Right hindlimb (tissue), 1 donor: ENCODE data around the gene PGLYRP3.
"Not testable (repeated sequence)": the region's sequence is repeated elsewhere in the genome, so short reads cannot be mapped to it uniquely, and the experiment has no call there.

ENCODE experiments used
- DNase-seq: peaks from one replicate; pipeline ENCODE4 v3.0.0-alpha.2; 2018

The PGLYRP3 gene

DNA sequence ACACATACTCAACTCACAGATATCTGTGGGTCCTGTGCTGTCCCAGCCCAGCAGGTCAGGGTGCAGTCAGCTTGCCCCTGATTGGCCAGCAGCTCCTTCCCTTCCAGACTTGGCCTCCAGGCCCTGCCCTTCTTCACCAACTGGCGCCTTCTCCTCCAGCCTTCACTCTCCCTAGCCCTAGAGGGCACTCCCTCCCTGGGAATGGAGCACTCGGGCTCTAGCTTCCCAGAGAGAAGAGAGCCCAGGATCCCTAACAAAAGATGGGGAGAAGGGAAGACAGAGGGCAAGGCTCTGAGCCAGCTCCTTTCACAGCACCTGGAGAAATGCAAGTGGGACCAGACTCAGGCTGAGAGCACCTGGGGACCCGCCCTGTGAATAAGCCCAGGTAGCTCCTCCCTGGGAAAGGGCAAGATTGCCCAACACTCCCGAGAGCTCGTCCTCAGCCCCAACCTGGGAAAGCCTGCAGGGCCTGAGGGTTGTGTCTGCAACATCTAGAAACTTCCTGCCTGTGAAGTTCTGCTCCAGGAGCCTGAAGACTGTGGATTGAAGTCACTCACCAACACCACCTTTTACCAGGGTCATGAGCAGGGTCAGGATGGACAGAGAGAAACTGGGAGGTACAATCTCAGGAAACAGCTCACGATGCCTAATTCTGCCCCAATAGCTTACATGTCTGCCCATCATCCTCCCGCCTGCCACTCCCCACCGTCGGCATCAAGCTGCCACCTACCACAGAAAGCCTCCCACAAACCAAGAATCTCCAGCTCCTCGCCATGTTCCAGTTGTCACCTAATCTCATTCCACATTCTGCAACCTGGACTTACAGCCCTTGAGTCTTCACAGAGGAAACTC lies 36.0 kb upstream of the PGLYRP3 start, which contains the start of gene PGLYRP4:
PGLYRP4 (minus strand) TSS at position 331 of the 852 bp plus-strand sequence. CDS start 909 bp downstream, outside the sequence.
- no peak for DNase-seq

DNA sequence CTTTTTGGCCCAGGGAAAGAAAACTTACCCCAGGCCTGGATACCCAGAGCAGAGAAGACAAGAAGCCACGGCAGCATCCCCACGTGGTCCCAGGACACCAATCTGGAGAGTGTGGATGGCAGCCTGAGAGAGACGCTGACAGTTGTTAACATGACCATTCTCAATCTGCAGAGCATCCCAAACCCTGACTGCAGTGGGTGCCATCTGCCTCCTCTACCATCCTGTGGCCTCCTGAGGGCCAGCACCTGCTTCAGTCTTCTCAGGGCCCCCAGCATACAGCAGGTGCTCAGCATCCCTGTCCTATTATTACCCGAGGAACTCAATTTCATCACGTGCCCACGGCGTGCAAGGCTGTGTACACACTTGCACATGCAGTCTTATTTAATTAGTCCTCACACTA lies 35.1 kb upstream of the PGLYRP3 start:
- no peak for DNase-seq

GRCh38 chr1:153347049-153347448 lies 34.3 kb upstream of the PGLYRP3 start:
- DNase-seq: not testable (repeated sequence)

DNA sequence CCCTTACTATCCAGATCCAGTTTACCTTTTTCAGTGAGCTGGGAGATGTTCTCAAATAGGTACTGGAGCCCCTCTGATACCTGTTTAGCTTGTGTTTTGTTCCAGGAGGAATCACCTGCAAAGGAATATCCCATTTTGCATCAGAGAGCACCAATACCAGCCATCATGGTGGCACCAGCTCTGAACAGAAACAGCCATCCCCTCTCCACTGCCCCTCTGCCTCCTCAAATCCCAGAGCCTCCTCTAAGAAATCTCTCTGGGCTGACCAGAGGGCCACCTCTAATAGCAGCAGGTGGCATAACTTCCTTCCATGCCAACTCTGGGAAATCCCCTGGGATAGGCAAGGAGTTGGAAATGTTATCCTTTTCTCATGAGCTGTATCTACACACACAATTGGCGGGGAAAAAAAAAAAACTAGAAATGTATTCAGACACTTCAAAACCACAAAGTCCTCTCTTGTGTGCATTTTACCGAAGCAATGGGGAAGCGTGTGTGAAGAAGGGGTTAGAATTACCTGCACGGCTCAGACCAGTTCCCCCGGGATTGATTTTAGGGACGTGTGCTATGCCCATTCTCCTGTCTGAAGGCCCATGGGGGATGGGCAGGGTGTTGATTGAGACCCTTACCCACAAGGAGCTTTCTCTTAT lies 33.4 kb upstream of the PGLYRP3 start:
- no peak for DNase-seq

DNA sequence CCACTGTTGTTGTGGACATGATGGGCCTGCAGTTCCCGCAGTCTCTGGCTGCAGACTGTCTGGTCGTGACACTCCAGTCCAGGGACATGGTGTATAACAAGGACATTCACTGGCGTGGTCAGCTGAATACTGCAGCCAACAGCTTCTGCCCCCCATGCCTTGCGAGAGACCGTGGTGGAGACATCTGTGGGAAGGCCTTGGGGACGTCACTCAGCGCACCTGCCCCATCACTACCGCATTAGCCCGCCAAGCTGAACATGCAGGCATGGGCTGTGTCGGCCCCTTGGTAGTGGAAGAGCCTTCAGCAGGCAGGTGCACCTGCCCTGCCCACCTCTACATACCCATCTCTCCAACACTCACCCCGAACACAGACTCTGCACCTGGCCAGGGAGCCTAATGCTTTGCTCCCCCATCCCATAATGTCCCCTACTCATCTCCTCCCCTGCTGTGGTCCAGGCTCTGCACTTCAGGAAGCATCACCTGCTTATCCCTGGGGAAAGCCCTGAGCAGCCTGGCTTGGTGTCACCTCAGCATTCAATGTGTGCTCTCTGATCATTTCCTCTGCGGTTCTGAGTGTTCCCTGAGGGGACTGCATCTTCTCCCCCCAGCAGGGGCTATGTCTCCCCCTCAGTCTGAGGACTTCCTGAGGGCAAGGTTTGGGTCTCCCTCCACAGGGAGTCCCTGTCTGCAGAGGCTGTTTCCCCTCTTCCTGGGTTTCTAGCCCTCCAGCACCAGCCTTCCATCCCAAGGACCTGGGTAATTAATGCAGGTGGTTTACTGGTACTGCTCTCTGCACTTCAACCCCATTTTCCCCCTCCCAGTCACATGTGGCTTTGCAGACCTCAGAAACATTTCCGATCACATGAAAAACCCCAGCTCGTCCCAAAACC lies 32.7 kb upstream of the PGLYRP3 start:
- DNase-seq: no peak

DNA sequence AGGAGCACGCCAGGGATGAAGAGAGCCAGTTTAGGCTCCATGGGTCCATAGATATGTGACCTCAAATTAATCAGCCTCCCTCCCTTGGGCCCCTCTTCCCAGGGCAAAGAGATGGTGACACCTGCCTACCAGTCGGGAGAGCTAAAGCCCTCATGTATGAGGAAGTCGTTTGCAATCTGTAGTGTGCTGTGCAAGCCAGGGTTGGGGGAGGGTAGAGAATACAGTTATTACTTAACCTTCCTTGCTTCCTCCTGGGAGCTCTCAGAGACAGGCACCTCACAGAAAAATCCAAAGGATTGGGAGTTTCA lies 31.9 kb upstream of the PGLYRP3 start:
- DNase-seq: no peak

GRCh38 chr1:153343811-153344717 lies 31.3 kb upstream of the PGLYRP3 start:
- DNase-seq: no peak

GRCh38 chr1:153343040-153343681 lies 30.4 kb upstream of the PGLYRP3 start:
- DNase-seq: no peak

- no peak for DNase-seq
These were observed 29.4 kb upstream of the PGLYRP3 start for GRCh38 chr1:153342178-153342577.

DNA sequence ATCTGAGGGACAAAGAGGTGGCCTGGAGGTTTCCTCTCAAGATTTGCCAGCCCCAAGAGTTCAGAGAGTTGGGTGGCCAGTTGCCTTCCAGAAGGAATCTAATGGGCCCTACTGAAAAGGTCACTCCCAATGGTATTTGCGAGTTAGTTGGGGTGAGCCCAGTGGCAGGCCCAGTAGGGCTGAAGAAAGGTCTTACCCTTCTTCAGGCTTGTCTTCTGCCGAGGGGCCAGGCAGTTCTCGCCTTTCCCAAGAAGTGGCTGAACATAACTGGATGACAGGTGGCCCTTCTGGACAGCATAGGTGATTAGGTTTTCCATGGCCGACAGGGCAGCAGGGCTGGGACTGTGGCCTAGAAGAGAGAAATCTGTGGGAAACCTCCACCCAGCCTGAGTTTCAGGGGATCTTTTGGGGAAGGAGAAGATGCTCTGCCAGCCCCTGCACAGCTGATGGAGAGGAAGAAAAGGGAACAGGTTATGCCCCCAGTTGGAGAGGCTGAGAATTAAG lies 28.7 kb upstream of the PGLYRP3 start:
- no peak for DNase-seq

DNA sequence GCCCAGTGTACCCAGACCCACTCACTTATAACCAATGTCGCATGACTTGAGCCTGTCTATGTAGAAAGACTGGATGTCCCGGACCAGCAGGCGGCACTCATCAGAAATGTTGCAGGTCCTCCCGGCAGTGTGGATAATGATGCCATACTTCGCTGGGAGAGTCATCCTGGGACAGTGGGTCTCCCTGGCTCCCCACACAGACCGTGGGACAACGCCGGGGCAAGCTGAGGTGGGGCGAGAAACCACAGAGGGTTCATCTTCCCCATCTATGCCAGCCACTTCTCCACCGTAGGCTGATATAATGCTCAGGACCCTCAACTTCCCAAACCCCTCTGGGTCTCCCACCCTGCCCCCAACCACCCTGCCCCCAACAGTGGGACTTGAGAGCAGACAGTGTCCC lies 27.6 kb upstream of the PGLYRP3 start:
- no peak for DNase-seq

DNA sequence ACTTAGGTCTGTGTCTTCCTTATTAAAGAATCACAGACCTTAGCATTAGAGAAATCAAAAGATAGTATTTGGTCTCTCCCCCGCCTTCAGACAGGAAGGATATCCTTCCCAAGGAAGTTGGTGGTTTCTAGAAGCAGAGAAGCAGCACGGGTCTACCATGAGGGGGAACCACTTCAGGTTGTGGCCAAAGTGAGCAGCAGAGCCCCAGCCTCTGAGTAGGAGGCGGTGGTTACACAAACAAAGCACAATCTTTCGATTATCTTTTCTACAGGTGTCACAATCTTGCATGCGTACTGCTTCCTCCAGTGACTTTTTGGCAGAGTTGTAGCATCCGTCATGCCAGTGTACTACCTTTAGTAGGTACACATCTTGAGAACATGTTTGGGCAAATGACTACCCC lies 27.1 kb upstream of the PGLYRP3 start:
- DNase-seq: no peak

DNA sequence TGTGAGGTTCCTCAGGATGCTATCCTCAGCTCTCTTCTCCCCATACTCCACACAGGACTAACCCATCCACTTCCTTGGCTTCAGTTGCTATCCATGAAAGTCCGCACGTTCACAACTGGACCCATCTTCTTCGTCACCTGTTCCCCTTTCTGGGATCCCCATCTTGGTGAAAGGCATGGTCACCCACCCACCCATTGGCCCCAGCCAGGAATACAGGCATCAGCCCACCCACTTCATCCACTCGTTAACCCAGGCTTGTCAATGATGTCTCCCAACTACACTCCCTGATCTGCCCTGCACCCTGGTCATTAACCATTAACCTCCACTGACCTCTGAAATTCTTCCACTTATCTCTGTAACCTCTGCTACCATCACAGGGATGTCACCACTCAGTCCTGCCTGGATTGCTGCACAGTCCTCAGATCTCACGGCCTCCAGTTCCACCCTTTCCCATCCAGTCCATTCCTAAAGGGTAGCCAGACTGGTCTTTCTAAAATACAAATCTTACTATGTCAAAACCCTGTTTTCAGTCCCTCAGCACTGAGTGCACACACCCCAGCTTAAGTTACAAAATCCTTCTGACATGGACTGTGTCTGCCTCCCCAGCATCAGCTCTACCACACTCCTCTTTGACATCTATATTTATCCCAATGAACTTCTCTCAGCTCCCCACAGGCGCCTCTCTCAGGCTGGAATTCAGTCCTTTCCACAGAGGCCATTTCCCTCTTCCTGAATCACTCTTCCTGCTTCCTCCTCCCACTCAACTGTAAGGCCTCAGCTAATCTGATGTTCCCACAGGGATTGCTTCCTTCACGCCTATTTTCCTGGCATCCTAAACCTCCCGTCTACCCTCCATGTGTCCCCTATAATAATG lies 25.5 kb upstream of the PGLYRP3 start:
- DNase-seq: no peak

GRCh38 chr1:153336650-153337049 lies 23.9 kb upstream of the PGLYRP3 start:
- DNase-seq: no peak

- no peak for DNase-seq
These were observed 21.1 kb upstream of the PGLYRP3 start for GRCh38 chr1:153333902-153334301.

DNA sequence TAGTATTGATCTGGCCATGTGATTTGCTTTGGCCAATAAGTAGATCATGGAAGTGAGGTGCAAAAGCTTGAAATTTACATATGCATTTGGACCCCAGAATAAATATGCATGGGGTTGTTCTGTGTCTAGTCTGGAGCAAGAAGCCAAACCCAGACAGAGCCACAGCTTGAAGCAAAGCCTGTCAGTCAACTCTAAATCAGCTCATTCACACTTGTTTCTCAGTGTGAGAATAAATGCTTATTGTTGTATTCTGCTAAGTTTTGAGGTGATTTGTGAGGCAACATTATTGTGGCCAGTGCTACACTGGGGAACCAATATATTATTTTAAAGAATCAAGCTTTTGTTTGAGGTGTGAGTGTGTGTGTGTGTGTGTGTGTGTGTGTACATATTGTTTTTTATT lies 12.2 kb upstream of the PGLYRP3 start:
- DNase-seq: no peak

- no peak for DNase-seq
These were observed 9.8 kb upstream of the PGLYRP3 start for GRCh38 chr1:153322568-153322967.

GRCh38 chr1:153318145-153318544 lies 5.4 kb upstream of the PGLYRP3 start:
- DNase-seq: not testable (repeated sequence)

GRCh38 chr1:153316013-153316412 lies 3.3 kb upstream of the PGLYRP3 start:
- DNase-seq: not testable (repeated sequence)

DNA sequence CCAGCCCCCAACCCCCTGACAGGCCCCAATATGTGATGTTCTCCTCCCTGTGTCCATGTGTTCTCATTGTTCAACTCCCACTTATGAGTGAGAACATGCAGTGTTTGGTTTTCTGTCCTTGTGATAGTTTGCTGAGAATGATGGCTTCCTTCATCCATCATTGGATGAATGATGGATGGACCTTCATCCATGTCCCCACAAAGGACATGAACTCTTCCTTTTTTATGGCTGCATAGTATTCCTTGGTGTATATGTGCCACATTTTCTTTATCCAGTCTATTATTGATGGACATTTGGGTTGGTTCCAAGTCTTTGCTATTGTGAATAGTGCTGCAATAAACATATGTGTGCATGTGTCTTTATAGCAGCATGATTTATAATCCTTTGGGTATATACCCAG lies 1.6 kb upstream of the PGLYRP3 start:
- not testable (repeated sequence) for DNase-seq

DNA sequence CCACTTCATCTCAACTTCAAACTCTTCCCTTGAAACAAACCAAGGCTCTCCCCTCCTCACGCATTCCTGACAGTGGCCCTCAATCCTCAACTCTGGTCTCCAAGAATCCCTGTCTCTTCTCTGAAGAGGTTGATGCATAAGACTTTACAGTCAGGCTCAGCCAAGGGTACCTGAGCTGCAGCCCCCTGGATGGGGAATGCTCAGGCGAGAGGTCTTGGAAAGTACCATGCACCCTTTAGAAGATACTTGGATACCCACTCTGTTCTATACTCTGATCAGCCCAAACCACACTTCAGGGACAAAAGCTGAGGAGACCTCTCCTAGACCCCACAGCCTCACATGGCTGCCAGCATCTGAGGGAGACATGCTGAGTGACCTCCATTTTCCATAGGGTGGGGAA lies 536 bp upstream of the PGLYRP3 start:
- no peak for DNase-seq
